Stimulated activated effector memory CD8-positive, alpha-beta T cell treated with anti-CD3 and anti-CD28 coated beads, Interleukin-12 subunit alpha, Interleukin-12 subunit beta, amount 100 ng/mL, for 72 hours (primary cell): ENCODE measurements around the gene IGSF6.
"Not testable (repeated sequence)": the region's sequence is repeated elsewhere in the genome, so short reads cannot be mapped to it uniquely, and the experiment has no call there.

Source experiments
- ATAC-seq: fragments of 150-1000 bp; cut with Tn5 transposase; 2 replicates; pipeline ENCODE4 v1.10.0; 2021
- DNase-seq, 2 donors: peaks; one replicate each; pipeline ENCODE4 v3.0.0; 2021 to 2022; ENCODE audit warnings: low spot score in 2 of 2
- H3K27ac Mint-ChIP-seq: one replicate; pipeline ENCODE4 v1.8.0; 2022; ENCODE audit warnings: mild to moderate bottlenecking, mixed read lengths
- H3K36me3 Mint-ChIP-seq: one replicate; pipeline ENCODE4 v1.8.0; 2022; ENCODE audit warnings: mild to moderate bottlenecking, mixed read lengths
- H3K4me1 Mint-ChIP-seq: one replicate; pipeline ENCODE4 v1.8.0; 2022; ENCODE audit warnings: mixed read lengths
- H3K4me3 Mint-ChIP-seq: one replicate; pipeline ENCODE4 v1.8.0; 2022; ENCODE audit warnings: mild to moderate bottlenecking, mixed read lengths
- H3K9me3 Mint-ChIP-seq: one replicate; pipeline ENCODE4 v1.8.0; 2022; ENCODE audit warnings: mixed read lengths

Gene IGSF6

GRCh38 chr16:21643785-21644184 lies 8.6 kb downstream of the IGSF6 start:
- ATAC-seq (no peak), DNase-seq (no peak)
- H3K9me3 Mint-ChIP-seq = no peaks in the 10 kb centered on the region
- no peak overlapping the region for H3K27ac Mint-ChIP-seq
- peaks cover 34% of the 10 kb centered on the region for H3K4me1 Mint-ChIP-seq
- no peaks in the 10 kb centered on the region for H3K36me3 Mint-ChIP-seq
- no peak overlapping the region for H3K4me3 Mint-ChIP-seq

- H3K9me3 Mint-ChIP-seq = no peaks in the 10 kb centered on the region
- no peak overlapping the region for H3K4me3 Mint-ChIP-seq
- H3K4me1 Mint-ChIP-seq = peaks cover 35% of the 10 kb centered on the region
- H3K27ac Mint-ChIP-seq = no peak overlapping the region
- DNase-seq (no peak), ATAC-seq (no peak)
- no peaks in the 10 kb centered on the region for H3K36me3 Mint-ChIP-seq
Observed at GRCh38 chr16:21642861-21643260, 9.5 kb downstream of the IGSF6 start.

- H3K4me1 Mint-ChIP-seq = peaks cover 31% of the 10 kb centered on the region
- no peaks in the 10 kb centered on the region for H3K9me3 Mint-ChIP-seq
- H3K27ac Mint-ChIP-seq = no peak overlapping the region
- ATAC-seq (no peak), DNase-seq (no peak)
- no peaks in the 10 kb centered on the region for H3K36me3 Mint-ChIP-seq
- no peak overlapping the region for H3K4me3 Mint-ChIP-seq
Observed at GRCh38 chr16:21641916-21642315, 10.5 kb downstream of the IGSF6 start.

- ATAC-seq (no peak), DNase-seq (no peak)
- no peaks in the 10 kb centered on the region for H3K36me3 Mint-ChIP-seq
- H3K4me3 Mint-ChIP-seq = no peak overlapping the region
- no peak overlapping the region for H3K27ac Mint-ChIP-seq
- no peaks in the 10 kb centered on the region for H3K9me3 Mint-ChIP-seq
- peaks cover 25% of the 10 kb centered on the region for H3K4me1 Mint-ChIP-seq
Observed at GRCh38 chr16:21639493-21639892, 12.9 kb downstream of the IGSF6 start.

- Mint-ChIP-seq H3K4me1 (peaks cover 25% of the 10 kb centered on the region), H3K9me3 (no peaks in the 10 kb centered on the region), H3K36me3 (no peaks in the 10 kb centered on the region), H3K4me3 (no peak overlapping the region), H3K27ac (no peak overlapping the region)
- ATAC-seq (peak; percentile 92), DNase-seq (no peak)
Observed at GRCh38 chr16:21638573-21638975, 13.8 kb downstream of the IGSF6 start.

- no peak for ATAC-seq
- H3K36me3 Mint-ChIP-seq = no peaks in the 10 kb centered on the region
- H3K9me3 Mint-ChIP-seq = no peaks in the 10 kb centered on the region
- DNase-seq = no peak
- peaks cover 29% of the 10 kb centered on the region for H3K4me1 Mint-ChIP-seq
- H3K4me3 Mint-ChIP-seq = no peak overlapping the region
- no peak overlapping the region for H3K27ac Mint-ChIP-seq
Observed at GRCh38 chr16:21637032-21637968, 15.1 kb downstream of the IGSF6 start.

- not testable (repeated sequence) for ATAC-seq, H3K4me3 Mint-ChIP-seq, DNase-seq, H3K9me3 Mint-ChIP-seq, H3K36me3 Mint-ChIP-seq
- Mint-ChIP-seq H3K4me1 (peaks cover 38% of the 10 kb centered on the region), H3K27ac (peak overlapping the region; percentile 39)
Observed at GRCh38 chr16:21635694-21636093, 16.7 kb downstream of the IGSF6 start.

GRCh38 chr16:21634216-21634615 lies 18.2 kb downstream of the IGSF6 start:
- ATAC-seq = no peak
- DNase-seq = no peak
- H3K9me3 Mint-ChIP-seq = no peaks in the 10 kb centered on the region
- H3K4me1 Mint-ChIP-seq = peaks cover 38% of the 10 kb centered on the region
- peaks cover 10% of the 10 kb centered on the region for H3K36me3 Mint-ChIP-seq
- H3K27ac Mint-ChIP-seq = no peak overlapping the region
- H3K4me3 Mint-ChIP-seq = no peak overlapping the region

GRCh38 chr16:21631951-21632575 lies 20.3 kb downstream of the IGSF6 start:
- not testable (repeated sequence) for H3K4me3 Mint-ChIP-seq, ATAC-seq, H3K9me3 Mint-ChIP-seq, DNase-seq
- Mint-ChIP-seq H3K4me1 (peaks cover 28% of the 10 kb centered on the region), H3K27ac (peak overlapping the region; percentile 46), H3K36me3 (peaks cover 27% of the 10 kb centered on the region)

- peak overlapping the region; percentile 46 for H3K27ac Mint-ChIP-seq
- peaks cover 30% of the 10 kb centered on the region for H3K4me1 Mint-ChIP-seq
- H3K9me3 Mint-ChIP-seq, DNase-seq, ATAC-seq, H3K4me3 Mint-ChIP-seq: not testable (repeated sequence)
- H3K36me3 Mint-ChIP-seq = peaks cover 34% of the 10 kb centered on the region
Observed at GRCh38 chr16:21631376-21631775, 21.0 kb downstream of the IGSF6 start.

GRCh38 chr16:21630866-21631265 lies 21.5 kb downstream of the IGSF6 start:
- Mint-ChIP-seq H3K36me3 (peaks cover 39% of the 10 kb centered on the region), H3K4me1 (peaks cover 31% of the 10 kb centered on the region)
- not testable (repeated sequence) for H3K9me3 Mint-ChIP-seq, DNase-seq, ATAC-seq, H3K4me3 Mint-ChIP-seq, H3K27ac Mint-ChIP-seq

- not testable (repeated sequence) for H3K9me3 Mint-ChIP-seq, H3K27ac Mint-ChIP-seq, ATAC-seq, DNase-seq, H3K4me3 Mint-ChIP-seq
- Mint-ChIP-seq H3K36me3 (peaks cover 47% of the 10 kb centered on the region), H3K4me1 (peaks cover 32% of the 10 kb centered on the region)
Observed at GRCh38 chr16:21629616-21630539, 22.5 kb downstream of the IGSF6 start.

GRCh38 chr16:21628772-21629171 lies 23.6 kb downstream of the IGSF6 start:
- Mint-ChIP-seq H3K36me3 (peaks cover 58% of the 10 kb centered on the region), H3K9me3 (no peaks in the 10 kb centered on the region), H3K27ac (peak overlapping the region; percentile 60), H3K4me3 (no peak overlapping the region), H3K4me1 (peaks cover 32% of the 10 kb centered on the region)
- DNase-seq (no peak), ATAC-seq (no peak)

GRCh38 chr16:21628121-21628726 lies 24.2 kb downstream of the IGSF6 start:
- Mint-ChIP-seq H3K27ac (peak overlapping the region; percentile 60), H3K9me3 (no peaks in the 10 kb centered on the region), H3K4me1 (peaks cover 30% of the 10 kb centered on the region), H3K36me3 (peaks cover 64% of the 10 kb centered on the region), H3K4me3 (no peak overlapping the region)
- no peak for DNase-seq
- ATAC-seq = no peak
